SKM-1 treated with dmso at 0.1 percent for 144 hours (cell line): ENCODE results near the gene BTBD6.

Experiments used
- DNase-seq: peaks from one replicate; lab custom pipeline; 2025; ENCODE audit not compliant: unreplicated experiment; lab: John Stamatoyannopoulos, UW

Gene BTBD6

DNA sequence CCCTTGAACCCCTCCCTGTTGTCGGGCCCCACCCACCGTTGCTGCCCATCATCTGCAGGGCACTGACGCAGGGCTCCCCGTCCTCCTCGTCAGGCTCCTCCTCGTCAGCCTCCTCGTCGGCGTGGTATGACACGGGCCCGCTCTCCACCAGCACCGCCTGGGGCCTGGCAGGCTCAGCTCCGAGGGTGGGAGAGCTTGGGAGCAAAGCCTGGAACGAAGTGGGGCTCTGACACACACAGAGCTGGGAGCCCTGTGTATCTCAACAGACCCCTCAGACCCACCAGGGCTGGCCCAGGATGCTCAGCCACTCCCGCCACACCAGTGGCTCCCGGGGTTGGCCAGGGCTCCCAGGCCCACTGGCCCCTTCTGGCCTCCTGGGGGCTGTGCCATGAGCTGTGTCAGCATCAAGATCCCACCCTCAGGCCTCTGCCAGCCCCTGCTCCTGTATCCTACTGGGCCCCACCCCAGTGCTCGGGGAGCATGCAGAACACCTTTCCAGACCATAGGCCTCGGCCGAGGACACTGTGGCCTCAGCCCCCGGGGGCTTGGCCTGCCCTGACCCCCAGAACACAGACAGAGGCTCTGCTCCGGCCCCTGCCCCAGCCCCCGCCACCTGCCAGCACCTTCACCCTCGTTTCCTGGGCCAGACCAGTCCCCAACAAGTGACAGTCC lies 37.1 kb upstream of the BTBD6 start:
- no peak for DNase-seq

DNA sequence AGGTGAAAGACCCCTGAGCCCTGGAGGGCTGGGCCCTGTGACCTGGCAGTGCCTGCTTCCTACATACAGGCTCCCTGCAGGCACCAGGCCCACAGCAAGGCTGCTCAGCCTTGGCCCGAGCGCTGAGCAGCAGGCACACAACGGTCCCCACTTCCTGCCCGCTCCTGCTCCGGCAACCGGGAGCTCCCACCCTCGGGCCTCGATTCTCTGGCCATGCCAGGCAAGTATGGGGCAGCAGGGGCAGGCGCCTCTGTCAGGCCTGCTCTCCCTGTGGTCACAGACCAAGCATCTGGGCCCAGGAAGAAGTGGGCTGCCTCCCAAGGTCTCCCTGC lies 36.6 kb upstream of the BTBD6 start:
- DNase-seq: no peak

DNA sequence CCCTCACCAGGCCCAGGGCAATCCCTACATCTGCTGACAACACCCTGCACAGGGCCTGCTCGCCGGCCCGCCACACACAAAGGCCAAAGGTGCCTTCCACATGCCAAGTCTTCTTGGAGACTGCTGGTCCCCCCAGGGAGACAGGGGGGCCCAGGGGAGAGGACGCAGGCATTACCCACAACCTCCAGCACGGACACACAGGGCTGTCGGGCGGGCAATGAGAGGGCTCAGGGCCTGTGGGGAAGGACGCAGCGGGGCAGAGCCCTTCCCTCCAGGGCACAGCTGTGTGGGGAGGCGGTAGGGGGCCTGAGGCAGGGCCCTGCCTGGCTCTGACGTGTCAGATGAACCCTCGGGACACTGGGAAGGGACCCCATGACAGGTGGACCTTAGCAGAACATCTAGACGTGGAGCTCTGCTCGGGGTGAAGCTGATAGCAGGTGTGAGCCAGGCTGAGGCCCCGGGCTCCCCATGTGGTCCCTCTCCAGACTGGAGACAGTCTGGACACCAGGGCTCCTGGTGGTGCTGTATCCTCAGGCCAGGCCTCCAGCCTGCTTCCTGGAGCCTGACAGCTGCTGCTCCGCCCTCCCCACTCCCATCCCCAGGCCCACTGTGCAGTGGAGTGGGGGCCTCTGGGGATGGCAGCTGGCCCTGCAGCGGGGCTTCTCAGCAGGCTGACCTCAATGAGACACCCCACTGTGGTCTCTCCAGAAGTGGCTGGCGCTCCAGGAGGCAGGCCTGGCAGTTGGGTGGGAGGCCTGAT lies 35.6 kb upstream of the BTBD6 start:
- no peak for DNase-seq

DNA sequence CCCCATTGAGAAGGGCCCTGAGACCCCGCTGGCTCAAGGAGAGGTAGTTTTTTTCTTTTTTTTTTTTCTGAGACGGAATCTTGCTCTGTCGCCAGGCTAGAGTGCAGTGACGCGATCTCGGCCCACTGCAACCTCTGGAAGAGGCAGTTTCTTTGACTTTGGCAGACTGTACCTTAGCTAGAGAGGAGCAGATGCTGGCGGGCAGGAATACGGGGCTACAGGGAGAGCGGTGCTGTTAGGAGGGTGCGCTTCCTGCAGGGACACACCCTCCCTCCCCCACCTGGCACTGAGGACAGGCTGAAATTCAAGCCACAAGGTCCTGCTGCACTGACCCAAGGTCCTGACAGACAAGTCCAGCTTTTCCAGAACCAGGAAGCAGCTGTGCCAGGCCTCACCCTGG lies 35.0 kb upstream of the BTBD6 start:
- no peak for DNase-seq

DNA sequence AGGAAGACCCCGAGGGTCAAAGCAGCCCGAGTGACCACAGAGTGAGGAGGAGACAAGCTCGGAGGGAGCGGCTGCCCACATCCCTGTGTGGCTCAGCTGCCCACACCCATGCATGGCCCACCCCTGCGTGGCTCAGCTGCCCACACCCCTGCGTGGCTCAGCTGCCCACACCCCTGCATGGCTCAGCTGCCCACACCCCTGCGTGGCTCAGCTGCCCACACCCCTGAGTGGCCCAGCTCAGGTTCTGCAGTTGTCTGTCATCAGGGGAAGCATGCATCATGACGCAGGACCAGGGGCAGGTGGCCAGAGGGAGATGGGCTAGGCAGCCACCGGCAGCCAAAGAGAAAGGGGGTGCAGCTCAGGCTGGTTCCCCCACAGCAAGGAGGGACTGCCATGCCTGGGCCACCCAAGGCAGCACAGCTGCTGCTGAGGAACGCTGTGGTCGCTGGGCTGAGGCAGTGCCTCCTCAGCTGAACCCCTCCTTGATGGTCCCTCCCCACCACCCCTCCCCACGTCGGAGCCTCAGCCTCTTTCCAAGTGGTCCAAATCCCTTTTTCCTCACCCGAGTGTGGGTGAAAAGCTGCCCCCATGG lies 33.9 kb upstream of the BTBD6 start:
- no peak for DNase-seq

DNA sequence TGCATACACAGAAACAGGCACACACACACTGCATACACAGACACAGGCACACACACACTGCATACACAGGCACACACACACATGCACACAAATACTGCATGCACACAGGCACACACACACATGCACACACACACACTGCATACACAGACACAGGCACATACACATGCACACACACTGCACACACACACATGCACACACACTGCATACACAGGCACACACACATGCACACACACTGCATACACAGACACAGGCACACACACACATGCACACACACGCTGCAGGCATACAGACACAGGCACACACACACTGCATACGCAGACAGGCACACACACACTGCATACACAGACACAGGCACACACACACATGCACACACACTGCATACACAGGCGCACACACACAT lies 32.7 kb upstream of the BTBD6 start:
- no peak for DNase-seq

DNA sequence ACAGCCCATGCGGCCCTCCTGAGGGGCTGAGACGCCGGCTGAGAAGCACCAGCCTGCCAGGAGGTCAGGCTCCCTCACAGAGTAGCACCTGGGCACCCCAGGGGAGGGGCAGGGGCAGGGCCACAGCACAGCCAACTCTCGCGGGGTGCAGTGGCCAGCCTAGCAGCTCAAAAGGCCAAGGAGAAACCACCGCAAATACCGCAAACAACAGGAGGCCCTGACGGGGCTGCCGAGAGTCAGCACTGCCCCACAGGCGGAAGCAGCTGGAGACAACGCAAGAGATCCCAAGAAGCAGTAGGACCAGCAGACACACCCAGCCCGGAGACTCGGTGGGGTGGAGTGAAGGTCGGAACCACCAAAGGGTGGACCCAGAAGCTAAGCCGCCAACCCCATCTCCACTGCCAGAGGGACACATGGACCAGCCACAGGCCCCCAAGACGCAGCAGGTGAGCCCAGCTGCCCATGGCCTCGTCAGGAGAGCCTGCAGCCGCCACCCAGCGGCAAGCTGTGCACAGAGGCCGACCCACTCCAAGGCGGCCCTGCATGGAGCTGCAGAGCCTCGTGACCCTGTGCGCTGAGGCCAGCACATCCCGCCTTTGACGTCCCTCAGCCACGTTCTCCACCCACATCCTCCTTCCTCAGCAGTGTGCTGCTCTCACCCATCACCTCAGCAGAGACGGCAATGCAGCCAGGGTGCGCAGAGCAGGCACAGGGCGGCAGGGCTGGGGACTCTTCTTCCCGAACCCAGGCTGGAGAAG lies 31.7 kb upstream of the BTBD6 start:
- DNase-seq: no peak

DNA sequence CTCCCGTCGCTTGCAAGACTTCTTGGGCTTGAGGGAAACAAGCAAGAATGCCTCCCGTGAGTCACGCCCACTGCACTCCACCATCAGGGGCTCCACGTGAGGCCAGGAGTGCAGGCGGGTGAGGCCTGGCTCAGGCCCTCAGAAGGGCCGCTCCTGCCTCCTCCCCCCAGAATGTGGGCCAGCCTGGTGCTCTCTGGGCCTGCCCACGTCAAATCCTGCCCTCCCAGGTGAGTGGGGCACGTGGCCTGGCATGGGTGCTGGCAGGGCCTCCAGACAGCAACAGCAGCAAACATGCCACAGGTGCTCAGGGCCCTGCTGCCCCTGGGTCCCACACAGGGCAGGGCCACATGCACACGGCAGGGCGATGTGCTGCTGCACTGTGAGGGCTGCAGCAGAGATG lies 30.6 kb upstream of the BTBD6 start:
- DNase-seq: no peak

DNA sequence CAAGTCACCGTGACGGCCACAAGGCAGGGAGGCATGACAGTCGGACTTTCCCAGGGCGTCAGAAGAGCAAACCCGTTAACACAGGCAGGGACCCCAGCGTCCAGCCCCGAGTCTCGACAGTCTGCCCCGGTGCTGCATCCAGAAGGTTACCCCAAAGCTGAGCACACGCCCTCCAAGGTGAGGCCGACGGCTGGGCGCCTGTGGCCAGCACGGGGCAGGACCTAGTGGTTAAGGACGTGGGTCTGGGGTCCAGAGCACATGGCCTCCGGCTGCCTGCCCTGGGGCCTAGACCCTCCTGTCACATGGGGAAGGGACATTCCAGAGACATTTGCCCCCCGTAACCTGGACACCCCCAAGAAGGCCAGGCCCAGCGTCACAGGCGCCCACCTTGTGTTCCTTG lies 29.7 kb upstream of the BTBD6 start:
- no peak for DNase-seq

DNA sequence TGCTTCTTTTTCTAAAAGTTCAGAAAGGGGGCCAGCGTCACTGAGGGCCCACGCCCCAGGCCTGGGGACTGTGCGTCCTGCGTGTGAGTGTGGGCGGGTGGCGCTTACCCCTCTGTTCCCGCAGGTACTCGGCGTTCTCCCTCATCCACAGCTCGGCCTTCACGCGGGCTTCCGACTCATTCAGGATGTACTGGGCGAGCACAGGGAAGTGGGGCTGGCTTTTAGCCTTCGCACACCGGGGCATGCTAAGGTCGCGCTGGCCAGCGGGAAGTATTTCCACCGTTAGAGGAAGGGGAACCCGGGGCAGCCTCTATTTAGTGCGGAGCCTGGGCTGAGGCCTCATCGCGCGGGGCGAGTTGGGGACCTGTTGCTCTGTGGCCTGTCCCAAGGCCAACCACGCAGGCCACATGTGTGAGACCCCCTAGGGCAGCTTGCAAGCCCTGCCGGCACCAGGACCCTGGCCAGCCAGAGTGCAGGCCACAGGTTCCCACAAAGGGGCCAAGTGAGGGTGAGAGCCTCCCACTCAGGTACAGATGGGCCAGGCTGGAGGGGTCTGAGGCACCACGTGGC lies 29.2 kb upstream of the BTBD6 start:
- no peak for DNase-seq

DNA sequence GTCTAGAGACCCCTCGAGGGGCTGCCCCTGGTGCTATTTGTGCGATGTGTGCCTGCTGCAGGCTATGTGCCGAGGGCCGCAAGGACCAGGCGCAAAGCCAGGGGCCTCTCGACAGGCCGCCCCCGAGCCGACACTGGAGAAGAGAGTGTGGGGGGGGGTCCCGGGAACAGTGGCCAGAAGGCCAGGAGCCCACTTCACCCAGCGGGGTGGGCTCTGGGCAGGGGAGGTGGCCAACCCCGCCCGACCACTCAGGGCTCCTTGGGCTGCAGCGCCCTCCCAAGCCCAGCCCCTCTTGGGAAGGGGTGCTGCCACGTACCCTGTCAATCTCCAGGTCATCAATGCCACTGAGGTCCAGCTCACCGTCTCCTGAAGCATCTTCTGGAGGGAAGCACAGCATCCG lies 28.6 kb upstream of the BTBD6 start:
- DNase-seq: no peak

DNA sequence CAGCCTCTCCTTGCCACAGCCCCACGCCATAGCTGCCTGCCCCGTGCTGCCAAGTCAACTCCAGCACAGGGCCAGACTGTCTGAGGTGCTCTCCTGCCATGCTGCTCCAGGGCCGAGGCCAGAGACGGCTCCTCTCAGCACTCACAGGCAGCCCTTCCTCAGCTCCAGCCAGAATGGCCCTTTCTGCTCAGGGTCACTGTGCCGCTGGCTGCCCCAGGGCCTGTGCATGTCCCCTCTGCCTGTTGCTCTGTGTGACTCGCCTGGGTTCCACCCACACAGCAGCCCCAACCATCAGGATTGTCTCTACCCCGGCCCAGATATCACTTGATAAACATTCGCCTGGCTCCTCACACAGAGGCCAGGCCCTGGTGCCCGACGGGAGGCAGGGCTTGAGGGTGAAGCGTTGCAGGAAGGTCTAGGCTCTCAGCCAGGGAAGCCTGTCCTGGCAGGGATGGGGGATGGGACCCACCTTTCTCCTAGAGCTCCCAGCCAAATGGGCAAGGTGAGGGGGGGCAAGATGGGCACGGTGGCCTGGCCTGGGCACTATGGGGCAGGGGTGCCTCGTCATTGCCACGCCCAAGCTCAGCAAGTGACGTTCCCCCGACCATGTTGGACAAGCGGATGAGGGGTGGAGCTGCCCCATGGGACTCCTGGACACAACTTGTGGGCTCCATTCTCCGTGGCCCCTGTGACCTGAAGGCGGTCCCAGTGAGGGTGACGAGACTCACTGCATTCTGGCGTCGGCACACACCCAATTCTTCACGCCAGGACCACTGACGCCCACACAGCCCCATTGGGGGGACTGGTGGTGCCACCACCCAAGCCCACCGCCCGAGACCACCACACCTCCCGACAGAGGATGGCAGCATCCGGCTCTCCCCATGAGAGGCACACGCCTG lies 27.4 kb upstream of the BTBD6 start:
- DNase-seq: no peak

DNA sequence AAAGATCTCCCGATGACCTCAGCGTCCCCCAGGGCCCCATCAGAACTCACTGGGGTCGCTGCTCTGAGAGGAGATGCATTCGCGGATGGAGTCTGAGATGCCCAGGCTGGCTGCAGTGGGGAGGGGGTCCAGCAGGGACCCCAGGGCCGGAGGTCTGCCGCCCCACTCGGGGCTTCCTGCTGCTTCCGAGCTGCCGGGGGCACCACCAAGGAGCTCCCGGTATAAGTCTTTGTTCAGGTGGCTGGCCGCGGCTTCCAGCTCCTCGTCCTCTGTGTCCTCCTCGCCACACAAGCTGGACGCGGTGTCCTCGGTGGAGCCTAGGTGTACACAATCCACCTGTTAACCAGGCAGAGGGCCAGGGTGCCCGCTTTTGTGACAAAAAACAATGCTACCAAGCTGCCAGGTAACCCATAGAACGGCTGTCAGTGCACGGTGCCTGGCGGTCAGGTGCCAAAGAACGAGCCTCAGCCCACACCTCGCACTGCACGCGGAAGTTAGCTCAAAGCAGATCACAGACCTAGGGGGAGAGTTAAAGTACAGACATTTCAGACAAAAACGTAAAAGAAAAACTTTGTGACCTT lies 26.6 kb upstream of the BTBD6 start:
- DNase-seq: no peak

DNA sequence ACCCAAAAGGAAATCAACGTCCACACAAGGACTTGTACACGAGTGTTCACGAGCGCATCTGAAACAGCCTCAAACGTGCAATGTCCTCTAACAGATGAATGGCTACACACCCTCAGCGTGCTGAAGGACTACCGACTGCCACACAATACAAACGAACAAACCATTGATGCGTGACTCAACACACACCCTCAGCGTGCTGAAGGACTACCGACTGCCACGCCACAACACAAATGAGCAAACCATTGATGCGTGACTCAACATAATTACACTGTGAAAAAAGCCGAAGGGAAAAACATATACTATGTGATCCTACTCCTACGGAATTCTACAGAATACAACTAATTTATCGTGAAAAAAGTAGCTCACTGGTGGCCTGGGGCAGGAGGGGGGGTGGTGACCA lies 25.1 kb upstream of the BTBD6 start:
- DNase-seq: no peak

DNA sequence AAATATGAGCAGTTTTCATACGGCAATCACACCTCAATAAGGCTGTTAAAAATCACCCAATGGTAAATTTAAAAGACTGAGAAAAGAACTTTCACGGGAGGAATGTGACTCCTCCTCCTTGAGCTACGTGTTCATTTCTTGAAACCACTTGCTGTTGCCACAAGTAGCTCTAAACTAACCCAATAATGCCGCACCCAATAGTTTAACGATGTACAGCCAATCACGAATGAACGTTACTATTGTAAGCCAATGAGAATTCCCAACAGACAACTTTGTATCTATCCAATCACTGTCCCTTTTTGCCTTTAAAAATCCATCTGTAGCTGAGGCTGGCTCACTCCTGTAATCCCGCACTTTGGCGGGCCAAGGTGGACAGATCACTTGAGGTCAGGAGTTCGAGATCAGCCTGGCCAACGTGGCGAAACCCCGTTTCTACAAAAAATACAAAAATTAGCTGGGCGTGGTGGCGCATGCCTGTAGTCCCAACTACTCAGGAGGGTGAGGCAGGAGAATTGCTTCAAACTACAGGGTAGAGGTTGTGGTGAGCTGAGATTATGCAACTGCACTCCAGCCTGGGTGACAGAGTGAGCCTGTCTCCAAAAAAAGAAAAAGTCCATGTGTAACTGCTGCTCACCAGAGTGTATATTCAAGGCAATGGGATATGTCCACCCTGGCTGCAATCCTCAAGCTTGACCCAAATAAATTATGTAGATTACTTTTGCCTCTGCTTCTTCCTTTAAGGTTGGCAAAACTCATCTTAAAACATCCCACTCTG lies 24.4 kb upstream of the BTBD6 start:
- no peak for DNase-seq

DNA sequence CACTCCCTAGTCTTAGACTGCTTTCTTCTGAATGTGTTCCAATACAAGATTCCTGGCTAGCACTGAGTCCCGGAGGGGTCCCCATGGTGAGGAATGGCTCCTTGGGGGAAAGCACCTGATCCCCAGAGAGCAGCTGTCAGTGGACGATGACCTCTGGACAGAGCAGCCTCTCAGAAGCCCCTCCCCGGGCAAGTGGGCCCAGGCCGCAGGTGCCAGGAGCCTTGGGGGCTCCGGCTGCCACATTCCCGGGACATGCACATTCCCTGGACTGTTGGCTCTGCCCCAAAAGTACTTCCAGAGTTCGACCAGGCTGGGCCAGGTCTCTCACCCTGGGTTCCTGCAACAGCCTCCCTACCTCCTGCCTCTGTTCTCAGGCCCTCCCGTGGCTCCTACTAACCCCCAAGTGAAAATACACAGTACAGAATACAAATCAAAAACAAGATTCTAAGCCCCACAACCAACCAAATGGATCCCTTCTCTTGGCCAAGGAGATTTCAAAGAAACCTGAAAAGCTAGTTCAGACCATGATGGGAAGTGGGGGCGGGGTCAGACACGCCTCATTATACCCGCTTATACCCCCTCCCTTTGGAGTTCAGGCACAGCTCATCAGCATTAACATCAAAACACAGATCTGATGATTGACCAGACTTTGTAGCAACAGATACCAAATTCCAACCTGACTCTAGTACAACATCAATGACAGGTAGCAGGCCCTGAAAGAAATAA lies 23.3 kb upstream of the BTBD6 start:
- no peak for DNase-seq

DNA sequence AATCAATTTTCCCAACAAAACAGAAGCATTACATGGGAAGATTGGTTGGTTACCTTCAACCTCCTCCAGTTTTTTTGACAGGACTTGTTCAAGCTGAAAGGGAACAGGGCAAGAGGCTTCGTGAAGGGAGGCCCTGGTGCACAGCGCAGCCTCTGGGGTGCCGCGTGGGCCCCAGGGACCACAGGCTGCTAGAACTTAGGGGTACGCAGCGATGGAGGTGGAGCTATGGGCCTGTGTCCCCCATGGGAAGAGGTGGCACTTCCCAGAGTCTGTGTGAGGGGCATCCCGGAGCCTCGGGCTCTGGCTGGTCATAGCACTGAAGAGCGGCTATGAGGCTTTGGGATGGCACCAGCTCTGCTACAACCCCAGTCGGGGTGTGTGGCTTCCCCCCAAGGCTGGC lies 22.1 kb upstream of the BTBD6 start:
- no peak for DNase-seq

DNA sequence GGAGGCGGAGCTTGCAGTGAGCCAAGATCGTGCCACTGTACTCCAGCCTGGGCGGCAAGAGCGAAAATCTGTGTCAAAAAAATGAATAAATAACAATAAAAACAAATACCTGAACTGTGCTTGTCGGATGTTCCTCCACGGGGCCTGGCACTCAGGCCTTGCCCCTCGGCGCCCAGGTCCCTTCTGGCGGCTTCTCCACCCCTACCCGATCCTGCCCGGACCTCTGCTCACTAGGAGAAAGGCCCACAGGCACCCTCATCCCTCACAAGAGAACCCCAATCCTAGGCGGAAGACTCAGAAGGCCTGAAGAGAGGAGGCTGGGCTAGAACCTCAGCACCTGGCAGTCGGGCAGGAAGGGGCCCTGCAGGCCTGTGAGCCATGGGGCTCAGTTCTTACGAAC lies 21.0 kb upstream of the BTBD6 start:
- no peak for DNase-seq

DNA sequence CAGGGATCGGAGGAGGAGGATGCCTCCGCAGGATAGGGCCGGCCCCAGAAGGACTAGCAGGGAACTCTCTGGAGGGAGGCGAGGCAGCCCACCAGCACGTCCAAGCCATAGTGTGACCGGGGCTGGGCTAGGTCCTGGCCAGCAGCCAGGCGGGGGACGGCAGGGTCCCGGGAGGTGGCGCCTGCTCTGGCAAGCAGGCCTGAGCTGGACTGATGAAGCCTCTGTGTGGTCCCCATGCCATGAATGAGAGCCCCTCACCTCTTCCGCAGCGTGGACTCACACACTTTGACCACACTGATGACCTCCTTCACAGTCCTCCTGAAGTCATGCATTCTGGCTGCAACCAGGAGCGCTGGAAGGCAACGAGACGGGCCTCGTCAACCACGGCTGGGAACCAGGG lies 19.8 kb upstream of the BTBD6 start:
- no peak for DNase-seq
